Islet precursor cell (in vitro differentiated cells): ENCODE measurements around the gene TMEM51.
"Not testable (repeated sequence)": the region's sequence is repeated elsewhere in the genome, so short reads cannot be mapped to it uniquely, and the experiment has no call there.

Source experiments
- DNase-seq: peaks from one replicate; pipeline ENCODE4 v3.0.0-alpha.2; 2018

Gene TMEM51

DNA sequence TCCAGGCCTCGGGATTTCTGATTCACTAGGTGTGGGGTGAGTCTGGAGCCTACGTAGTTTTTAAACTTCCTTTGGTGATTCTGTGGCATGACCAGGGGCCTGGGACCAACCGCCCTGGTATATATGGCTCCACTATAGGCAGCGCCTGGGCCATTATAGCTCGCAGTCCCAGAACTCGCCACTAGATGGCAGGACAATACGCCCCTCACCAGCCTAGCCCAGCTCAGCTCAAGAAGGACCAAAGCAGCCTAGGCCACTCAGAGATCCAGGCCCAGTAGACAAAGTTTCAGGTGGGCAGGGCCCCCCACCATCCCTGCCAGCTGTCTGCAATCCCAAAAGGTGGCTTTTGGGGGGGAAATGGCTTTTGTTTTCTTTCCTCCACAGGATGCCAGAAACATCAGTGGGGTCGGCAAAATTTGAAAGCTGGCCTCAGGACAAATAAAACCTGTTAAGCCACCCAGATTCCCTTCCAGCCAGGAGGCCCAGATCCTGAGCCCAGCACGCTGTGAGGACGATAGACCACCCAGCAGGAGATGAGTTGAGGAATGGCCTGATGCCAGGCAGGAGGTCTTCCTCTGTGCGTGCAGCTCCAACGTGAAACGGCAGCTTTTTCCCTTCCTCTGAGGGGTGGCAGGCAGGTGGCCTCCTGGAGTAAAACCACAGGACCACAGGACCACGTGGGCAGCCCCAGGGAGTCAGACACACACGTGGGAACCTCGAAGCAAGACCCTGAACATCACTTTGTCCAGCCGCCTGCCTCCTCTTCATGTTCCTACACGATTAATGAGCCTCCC lies 24.8 kb upstream of the TMEM51 start:
- DNase-seq, result peak; percentile 88

DNA sequence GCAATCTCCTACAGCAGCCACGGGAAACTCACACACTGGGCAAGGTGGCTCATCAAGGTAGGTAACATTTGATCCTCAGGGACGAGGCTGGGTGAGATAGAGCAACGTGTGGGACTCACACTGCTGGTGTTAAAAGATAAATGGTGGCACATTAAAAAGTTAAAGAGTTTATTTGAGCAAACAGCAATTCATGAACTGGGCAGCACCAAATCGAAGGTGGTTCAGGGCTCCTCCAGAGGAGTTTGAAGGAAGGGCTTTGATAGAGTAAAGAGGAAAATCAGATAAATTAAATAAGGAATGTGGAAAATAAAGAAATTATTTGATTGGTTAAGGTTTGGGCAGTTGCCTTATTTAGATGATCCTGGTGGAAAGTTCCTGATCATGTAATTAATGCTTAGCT lies 23.6 kb upstream of the TMEM51 start:
- no peak for DNase-seq

DNA sequence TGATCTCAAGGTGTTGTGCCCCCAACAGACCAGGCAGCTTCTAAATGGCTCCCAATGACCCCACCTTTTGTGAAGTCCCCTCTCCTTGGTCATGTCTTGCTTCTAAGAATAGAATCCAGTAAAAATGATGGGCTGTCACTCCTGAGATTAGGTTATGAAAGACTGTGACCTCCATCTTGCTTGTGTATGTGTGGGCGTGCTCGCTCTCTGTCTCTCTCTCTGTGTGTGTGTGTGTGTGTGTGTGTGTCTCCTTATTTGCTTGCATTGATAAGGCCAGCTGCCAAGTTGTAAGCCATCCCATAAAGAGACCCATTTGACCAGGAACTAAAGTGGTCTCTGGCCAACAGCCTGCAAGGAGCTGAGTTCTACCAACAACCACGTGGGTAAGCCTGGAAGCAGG lies 22.9 kb upstream of the TMEM51 start:
- no peak for DNase-seq

DNA sequence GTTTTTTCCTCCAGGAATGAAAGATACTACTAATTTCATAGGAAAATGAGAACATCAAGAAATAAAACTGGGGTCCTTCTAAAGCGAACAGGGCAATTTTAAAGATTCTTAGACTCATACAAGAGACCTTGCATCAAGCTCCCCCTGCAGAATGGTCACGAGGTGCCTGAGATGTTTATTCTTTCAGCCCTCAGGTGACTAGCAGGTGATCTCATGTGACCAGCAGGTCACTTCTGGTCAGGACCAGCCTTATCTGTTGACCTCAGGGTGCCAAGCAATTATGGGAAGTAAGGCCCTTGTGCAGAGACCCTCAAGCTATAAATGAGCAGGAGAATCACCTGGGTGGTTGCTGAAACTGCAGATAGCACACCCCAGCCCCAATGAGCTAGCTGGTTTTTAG lies 20.6 kb upstream of the TMEM51 start:
- DNase-seq, result no peak

DNA sequence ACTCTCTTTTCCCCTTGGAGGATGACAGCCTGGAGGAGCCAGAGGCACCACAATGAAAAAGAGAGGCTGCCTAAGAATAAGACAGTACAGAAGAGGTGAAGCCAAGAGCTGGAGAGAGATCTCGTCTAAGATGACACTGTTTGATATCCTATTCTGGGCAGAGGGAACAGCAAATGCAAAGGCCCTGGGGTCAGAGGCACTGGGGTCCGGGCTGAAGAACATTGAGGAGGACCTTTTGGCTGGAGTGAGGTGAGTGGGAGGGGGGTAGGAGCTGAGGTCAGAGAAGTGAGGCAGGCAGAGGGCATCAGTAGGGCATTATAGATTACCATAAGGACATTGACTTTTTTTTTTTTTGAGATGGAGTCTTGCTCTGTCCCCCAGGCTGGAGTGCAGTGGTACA lies 19.3 kb upstream of the TMEM51 start:
- DNase-seq, result no peak

DNA sequence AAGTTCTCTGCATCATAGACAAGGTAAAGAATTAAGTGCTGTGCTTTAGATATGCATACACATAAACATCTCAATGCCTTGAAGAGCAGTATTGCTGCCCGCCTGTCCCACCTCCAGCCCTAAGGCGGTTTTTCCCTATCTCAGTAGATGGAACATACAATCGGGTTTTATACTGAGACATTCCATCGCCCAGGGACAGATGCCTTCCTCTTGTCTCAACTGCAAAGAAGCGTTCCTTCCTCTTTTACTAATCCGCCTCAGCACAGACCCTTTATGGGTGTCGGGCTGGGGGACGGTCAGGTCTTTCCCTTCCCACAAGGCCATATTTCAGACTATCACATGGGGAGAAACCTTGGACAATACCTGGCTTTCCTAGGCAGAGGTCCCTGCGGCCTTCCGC lies 17.9 kb upstream of the TMEM51 start:
- DNase-seq, result not testable (repeated sequence)

DNA sequence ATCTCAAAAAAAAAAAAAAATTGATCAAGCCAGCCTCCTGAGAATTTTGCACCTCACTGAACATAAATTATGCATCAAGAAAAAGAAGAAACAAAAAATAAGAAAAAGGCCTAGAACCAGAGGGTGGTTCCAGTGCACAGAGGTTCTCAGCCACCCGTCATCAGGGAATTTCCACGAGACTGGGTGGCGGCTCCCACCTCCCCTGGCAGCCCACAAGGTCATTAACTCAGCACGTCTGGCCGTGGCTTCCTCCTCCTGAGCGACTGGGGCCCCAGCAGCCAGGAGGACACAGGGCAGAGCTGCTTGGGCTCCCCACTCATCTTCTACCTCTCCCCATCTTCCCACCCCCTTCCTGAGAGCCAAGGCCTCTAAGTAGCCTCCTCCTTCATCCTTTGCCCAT lies 15.7 kb upstream of the TMEM51 start:
- DNase-seq, result no peak

DNA sequence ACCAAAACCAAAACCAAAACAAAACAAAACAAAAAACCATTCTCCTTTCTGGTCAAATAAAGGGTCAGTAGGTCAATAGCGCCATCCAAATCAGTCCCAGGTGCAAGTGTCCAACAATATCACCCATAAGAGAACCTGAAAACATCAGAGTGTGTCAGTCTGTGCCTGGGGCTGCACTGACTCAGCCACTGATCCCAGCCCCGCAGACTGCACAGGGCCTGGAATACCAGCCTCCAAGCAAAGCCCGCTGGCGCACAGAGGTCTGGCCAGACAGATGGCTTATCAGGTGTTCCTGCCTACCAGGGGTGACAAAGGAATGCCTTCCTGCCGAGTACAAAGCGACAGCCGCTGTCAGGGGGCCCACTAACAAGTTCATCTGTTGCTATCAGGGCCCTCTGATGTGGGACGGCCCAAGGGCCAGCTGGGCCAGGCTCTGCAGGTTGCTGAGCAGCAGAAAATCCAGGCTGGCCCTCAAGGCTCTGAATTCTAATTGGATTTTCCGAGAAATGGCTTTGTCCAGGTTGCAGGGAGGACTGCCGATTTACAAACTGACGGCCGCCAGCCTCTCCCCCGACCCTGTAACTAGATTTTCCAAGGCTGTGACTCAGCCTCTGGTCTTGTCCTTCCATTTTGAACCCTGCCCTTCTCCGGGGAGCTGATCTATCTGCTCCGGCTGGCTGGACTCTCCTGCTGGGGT lies 13.7 kb upstream of the TMEM51 start:
- DNase-seq, result peak; percentile 100

DNA sequence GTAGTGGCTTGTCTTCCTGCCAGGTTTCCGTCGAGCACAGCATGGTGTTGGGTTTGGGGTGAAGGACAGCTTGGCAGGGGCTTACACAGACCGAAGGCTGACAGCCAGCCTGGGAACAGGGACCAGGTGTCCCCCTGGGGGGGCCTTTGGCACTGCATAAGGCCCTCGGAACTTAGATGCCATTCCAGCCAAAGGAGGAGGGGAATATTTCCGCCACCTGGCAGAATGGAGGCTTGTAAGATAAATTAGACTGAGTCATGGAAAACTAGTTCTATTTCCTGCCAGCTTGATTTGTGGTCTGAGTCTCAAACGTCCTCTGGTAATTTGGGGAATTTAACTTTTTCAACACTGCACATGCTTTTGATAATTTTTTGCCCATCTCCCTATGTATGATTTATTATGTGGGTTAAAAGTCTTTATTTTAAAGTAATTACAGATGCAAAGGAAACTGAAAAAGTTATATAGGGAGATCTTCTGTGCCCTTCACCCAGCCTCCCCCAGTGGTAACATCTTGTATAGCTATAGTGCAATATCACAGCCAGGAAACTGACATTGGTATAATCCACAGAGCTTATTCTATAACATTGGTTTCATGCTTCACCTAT lies 11.5 kb upstream of the TMEM51 start:
- no peak for DNase-seq

DNA sequence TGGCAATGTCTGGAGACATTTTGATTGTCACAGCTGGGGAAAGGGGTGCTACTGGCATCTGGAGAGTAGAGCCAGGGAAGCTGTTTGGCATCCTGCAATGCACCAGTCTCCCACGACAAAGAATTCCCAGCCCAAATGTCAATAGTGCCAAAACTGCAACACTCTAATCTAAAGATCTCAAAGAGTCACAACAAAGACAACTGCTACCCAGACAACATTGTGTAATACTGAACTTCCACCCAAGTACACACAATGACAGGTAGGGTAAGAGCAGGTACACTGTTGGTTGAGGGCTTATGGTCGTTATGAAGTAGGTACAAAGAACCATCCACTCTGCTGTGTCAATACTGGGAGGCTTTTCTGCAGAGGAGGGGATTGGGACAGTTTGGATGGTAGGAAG lies 8.2 kb upstream of the TMEM51 start:
- no peak for DNase-seq

DNA sequence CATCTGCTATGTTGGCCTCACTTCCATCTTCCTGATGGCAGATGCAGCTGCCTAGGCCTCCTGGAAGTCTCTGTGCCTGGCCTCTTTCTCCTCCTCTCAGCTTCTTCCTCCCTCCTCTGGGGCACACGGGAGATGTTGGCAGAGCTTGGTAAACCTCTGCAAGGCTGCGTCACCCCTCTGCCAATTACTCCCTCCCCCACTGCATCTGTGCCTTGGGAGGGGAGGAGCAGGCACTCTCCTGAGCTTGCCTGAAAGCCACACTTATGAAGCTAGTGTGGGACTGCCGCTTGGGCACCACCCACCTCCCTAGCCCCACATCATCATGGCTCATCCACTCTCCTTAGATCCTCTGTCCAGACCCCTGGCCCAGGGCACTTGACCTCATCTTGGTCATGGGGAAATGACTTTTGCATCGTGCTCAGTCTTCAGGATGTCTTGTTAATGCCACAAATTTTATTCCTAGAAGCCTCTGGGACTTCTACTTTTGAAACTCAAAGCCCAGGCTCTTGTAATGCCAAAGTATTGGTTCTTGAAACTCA lies 7.3 kb upstream of the TMEM51 start:
- DNase-seq, result no peak

DNA sequence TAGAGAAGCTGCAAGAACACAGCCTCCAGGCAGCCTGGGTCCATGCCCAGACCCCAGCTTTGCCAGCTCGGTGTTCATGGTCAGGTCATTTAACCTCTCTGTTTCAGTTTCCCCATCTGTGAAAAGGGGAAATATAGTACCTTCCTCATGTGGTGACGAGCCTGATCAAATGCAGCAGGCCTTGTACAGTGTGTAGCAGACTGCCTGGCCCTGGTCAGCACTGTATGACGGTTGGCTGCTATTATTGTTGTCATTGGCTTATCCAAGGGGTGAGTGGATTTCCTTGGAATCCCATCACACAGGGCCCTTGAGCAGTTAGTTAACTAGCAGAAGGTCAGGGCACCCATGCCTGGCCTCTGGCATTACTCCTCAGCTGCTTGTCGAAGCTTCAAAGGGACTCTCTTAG lies 6.6 kb upstream of the TMEM51 start:
- DNase-seq, result peak; percentile 71

DNA sequence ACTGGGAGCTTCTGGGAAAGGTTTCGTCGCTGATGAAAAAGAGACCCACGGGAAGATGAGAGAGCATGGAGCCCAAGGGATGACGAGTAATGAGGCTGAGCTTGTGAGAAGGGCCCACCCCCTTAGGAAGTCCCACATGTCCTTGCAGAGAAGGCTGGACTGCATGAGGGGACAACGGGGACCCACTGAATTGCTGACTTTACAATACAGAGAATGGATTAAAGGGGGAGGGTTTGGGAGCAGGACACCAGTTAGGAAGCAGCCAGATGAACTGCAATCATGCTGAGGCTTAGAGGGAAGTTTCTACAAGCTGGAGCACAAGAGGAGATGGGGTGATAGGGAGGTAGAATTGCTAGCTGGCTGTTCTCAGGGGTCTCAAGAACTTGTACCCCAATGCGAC lies 5.5 kb upstream of the TMEM51 start:
- DNase-seq, result no peak

DNA sequence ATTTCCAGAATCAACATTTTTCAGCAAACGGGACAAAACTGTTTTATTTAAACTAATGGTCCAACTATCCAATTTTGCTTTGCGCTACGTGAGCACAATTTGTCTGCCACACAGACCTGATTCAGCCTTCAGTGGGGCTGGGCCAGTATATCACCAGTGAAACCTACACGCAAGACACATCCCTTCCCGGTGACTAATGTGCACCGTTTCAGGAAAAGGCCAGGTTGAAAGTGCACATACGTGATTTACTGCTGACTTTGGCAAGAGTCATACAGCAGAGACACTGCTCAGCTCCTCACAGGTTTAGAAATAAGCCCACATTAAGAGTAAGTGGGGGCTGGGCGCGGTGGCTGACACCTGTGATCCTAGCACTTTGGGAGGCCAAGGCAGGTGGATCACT lies 5.1 kb upstream of the TMEM51 start:
- no peak for DNase-seq

DNA sequence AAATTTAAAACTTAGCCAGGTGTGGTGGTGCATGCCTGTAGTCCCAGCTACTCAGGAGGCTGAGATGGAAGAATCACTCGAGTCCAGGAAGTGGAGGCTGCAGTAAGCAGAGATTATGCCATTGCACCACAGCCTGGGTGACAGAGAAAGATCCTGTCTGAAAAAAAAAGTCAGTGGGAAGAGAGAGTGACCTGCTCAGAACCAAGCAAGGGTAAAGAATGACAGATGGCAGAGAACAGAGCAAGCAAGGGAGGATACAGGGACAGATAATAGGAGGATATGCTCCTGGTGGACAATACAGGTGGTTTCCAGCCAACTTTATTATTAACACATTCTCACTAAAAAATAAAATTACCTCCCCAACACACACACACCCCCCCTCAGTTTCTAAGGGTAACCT lies 4.6 kb upstream of the TMEM51 start:
- DNase-seq, result no peak

DNA sequence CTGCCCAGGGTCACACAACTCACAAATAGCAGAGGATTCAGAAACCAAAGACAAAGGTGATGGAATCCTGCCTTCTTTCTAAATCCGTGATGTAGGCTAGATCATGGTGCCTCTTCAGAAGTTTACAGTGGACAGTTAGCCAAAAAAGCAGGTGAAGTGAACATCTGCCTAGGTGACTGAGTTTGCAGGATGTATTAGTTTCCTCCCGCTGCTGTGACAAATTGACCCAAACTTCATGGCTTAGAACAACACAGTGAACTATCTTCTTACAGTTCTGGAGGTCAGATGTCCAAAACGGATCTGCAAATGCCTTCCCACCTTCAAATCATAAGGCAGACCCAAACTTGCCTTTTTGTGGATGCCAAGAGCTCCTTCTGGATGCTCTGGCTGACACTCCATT lies 3.2 kb upstream of the TMEM51 start:
- DNase-seq, result no peak

DNA sequence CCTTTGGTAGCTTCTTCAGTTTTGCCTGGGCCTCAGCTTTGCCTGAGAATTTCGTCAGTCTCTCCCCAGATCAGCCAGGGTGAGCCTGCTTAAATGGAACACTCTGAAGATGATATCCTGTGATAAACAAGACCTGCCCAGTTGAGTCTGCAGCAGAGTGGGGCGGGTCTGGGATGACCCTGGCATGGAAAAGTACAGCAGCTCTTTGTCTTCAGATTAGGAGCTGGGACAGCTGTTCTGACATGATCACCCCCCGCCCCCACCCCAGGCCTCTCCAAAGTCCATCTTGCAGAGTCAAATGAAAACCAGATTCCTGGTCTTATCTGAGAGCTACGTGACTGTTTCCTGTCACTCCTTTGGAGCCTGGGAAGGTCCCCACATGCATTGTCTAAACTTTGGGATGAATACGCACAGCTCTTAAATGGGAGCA lies 2.2 kb upstream of the TMEM51 start:
- peak; percentile 96 for DNase-seq

DNA sequence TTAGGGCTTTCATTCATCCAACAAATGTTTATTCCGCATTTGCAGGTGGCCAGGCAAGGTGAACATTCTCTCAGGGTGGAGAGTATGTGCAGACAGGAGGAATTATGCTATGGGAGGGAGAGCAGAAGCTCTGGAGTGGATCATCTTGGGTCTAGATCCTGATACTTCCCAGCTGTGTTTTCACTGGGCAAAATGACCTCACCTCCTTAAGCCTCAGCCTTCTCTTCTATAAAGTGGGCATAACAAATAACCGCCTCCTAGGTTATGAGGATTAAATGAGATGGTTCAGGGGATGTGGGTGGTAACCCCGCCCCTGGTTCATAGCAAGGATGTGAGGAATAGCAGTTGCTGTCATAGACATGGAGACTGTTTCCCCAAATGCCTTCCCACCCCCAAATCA lies 1.7 kb upstream of the TMEM51 start:
- no peak for DNase-seq

DNA sequence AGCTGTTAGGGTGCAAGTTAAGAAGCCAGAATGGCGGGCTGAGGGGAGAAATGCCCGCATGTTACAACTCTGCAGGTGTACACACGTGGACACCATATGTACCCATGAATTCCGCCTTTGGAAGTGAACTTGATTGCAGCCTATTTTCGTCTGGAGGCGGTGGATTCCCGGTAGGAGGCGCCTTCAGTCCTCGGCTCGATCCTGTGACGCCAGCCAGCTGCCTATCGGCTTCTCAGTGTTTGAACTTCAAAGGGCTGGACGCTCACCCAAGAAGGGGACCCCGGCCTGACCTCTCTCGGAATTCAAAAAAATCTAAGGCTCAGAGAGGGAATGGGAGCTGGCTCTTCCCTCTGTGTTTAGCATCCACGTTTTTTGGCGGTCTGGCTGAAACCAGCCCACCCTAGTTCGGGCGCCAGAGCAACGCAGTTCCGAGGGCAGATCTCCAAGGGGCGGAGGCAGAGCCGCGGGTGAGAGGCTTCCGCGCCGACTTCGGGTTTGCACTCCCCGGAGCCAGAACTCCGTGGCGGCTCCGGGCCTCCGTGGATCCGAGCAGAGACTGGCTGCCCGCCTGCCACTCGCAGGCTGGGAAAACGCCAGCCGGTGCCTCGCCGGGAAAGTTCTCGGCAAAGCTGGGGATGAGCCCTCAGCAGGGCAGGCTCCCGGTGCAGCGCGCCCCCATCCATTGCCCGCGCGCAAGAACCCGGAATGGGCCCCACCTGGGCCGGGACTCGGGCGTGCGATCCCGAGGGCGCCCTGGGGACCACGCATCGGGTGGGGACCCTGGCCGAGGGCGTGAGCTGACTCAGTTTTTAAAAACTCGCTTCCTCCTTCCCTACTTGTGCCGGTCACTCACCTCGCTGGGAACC lies 996 bp upstream of the TMEM51 start:
- DNase-seq, result peak; percentile 94

DNA sequence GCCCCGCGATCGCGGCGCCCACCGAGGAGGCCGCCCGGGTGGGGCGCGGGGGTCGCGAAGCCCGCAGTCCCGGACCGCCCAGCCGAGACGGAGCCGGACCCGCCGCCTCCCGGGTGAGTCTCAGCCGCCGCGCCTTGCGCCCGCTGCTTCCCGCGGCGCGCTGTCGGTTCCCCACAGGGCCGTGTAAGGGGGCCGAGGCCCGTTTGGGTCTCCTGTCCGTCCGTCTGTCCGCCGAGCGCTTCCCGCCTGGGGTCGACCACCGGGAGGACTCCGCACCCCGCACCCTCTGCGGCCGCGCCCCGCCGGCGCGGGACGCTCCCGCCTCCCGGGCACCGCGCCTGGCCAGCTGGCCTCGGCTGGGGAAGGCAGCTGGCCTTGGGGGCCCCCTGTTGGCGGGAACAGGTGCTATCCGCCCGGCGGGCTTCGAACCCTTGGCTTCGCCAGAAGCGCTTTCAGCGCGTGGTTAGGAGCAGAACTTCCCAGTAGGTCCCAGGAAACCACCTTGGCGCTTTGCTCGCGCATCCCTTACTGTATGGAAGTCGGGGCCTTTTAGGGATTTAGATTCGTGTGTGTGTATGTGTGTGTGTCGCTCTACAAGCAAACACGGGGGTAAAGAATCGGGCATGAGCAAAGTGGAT lies 414 bp downstream of the TMEM51 start:
- DNase-seq, result peak; percentile 86

DNA sequence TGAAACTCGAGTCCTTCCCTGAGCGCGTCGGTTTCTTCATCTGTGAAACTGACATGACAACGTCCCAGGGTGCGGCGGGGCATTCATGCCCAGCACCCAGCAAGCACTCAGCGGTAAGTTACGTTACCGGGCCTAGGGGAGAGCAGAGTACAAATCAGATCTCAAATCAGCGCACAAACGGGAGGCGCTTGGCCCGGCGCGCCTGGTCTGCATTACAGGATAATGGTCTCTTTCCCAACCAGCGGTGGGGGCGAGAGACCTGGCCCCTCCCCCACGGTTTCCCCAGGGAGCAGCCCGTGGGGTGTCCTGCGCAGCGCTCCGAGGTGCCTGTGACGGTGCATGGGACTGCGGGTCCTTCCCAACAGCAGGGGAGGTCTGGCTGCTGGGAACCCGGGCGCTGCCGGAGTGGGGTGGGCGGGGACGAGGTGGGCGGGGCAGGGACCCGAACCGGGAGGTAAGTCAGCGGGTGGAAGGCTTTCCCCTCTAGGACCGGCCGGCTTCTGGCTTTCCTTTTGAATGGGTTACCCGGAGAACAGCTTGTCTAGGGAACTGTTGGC lies 1.0 kb downstream of the TMEM51 start:
- peak; percentile 77 for DNase-seq

DNA sequence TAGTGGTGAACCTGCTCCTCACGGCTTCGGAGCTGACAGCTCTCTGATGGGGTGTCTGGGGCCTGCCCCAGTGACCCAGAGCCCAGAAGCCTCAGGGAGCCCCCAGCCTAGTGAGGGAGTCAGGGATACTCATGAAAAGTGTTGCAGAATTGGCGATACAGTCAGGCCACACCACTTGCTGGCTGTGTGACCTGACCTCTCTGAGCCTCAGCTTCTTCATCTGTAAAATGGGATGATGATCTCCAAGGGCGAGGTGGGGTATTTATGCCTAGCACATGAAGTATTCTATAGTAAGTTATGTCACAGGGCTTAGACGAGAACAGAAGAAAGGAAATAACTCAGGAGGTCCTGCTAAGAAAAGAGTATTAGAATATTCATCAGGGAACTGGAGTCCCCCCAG lies 1.6 kb downstream of the TMEM51 start:
- no peak for DNase-seq
